AML-193 (cell line): Measurements from ENCODE around the gene PROK2.

ENCODE experiments used
- DNase-seq, 2 experiments: peaks; one replicate each; lab custom pipeline; 2025; lab: John Stamatoyannopoulos, UW

Gene PROK2

DNA sequence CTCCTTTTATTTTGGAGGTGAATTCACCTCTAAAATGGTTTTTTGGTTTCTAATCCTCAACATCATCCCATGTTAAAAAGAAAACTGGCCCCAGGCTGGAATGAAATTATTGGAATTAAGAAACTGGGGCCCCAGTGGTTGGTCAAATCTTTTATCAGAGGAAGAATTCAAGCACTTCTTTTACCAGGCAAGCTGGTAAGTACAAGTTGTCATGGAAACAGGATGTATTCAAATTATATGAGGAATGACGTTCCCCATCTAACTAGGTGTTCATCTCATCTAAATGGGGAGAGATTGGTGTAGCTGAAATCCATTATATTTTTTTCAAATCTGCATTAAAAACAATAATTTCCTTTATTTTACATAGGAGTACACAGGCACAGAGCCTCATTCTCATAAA lies 50.1 kb downstream of the PROK2 start:
- DNase-seq, result no peak

DNA sequence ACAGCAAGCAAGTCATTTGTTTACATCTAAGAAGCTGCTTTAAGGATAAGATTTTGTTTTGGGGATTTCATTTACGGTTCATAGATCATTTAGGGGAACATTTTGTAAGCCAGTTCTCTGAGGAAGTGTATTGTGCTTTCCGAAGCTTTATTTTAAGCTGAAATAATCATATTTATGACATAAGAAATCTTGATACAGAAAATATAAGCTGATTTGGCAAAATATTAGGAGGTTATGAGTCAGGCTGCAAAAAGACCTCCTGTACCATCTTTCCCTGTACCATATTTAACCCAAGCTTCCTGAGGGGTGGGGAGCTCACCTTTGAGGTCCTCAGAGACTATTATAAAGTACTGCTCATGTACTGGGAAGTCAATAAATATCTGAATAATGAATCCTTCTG lies 51.6 kb downstream of the PROK2 start:
- no peak for DNase-seq

DNA sequence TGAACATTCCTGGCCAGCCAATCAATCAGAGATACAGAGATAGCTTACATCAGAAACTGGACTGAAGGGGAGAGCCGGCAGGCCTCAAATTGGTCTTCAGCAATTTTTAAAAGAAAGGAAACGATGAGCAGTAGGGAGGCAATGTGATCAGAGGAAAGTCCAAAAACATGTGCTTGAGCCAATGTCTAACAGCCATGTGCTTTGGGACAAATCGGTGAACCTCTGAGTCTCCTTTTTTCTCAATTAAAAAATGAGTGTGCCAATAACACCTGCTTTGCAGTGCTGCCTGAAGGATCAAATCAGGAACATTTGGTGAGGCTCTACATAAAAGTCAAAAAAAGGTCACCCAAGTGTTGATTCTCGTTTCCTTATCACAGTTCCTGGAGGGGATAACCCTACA lies 52.3 kb downstream of the PROK2 start:
- DNase-seq, result no peak

DNA sequence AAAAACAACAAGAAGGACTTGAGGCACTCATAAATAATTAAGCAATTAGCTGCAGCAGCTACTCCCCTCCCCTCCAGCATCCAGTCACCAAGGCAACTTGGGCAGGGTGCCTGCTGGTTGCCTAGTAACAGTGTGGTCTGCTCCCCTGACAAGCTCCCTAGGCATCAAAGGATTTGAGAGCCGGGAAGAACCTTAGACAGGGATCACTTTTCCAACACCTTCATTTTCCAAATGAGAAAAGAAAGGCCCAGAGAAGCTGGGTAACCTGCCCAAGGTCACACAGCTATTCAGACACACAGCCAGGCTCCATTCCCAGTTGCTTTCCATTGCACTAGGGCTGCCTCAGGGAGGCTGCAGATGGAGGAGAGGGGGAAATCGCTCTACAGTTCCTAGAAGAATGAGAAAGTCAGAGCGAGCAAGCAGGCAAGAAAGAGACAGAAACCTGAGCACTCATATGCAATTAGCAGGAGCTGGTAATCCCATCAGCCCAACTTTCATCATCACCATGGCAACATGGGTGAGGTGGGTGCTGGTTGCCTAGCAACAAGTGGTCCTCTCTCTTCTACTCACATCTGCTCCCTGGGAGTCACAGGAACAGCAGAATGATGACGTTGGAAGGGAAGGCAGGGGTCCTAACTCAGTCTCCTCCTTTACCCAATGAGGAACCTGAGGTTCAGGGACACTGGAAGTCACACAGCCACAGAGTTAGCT lies 56.2 kb downstream of the PROK2 start:
- no peak for DNase-seq

DNA sequence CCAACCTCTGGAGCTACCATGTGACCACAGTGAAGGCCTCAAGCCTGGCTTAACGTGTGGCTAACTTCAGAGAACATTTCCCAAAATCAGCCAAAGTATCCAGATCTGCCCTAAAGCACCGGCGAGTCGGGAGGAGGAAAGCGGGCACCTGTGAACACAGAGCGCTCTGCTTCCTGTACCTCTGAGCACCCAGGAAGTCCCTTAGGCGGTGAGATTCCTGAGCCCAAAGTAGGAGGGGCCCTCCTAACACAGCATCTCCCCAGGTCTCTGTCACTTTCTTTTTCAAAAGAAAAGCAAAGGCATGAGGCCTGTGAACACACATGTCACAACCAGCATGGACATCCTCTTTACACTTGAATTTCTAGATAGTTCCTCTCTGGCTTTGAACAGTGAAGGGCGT lies 58.8 kb downstream of the PROK2 start:
- peak; percentile 33 to 36 for DNase-seq

DNA sequence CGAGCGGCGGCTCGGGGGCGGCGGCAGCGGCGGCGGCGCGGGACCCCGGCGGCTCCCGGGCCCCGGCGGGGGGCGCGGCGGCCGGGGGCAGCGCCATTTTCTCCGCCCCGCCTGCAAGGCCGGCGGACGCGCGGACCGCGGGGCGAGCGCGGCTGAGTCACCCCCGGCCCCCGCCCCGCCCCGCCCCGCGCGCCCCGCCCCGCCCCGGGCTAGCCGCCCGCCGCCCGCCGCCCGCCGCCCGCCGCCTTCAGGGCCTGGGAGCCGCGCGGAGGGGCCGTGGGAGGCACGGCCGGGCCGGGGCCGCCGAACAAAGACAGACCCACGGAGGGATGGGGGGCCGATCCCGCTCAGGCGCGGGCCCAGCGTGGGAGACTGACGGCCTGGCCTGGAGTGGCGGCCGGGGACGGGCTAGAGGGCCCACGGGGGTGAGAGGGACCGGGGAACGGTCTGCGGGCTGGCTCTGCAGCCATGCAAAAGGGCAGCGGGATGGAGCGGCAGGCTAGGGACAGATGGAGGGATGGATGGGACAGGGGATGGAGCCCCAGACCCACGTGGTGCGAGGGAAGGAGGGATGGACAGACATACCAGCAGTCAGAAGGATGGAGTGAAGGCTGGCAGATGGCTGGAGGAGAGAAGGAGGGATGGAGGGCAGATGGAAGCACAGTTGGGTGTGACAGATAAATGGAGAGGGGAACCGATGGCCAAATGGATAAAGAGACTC lies 59.5 kb downstream of the PROK2 start, which contains the start of gene EIF4E3:
Gene EIF4E3 (minus strand): TSS at position 132 of the 721 bp plus-strand sequence. CDS start 35 bp downstream, at position 97.
- DNase-seq, result peak; percentile 24 to 42

DNA sequence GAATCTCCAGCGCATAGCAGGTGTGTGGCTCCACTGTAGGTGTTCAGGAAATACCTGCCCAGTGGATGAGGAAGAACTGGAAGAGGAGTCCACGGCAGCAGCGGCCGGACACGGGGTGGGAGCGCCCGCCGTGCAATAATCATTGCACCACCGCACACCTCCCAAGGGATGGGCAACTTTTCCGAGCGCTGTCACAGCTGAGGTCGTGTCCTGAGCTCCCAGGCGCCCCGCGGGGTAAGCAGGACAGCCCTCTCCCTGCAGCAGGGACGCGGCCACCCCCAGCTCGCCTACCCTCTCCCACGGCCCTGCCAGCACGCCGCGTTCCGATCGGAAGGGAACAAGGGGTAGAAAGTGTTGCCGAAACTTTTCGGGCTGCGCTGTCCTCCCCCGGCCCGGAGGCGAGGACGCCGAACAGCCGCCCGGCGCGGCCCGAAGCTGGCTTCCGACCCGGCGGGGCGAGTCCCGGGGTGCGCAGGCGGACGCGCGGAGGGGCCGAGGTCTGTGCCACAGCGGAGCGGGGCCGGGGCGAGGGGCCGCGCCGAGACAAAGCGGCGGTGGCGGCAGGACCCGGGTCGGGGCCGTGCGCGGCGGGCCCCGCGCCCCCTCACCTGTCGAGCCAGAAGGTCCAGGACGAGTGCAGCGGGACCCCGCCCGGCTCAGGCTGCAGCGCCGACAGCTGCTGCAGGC lies 60.2 kb downstream of the PROK2 start:
- peak in 1 of 2 experiments; percentile 29 for DNase-seq

DNA sequence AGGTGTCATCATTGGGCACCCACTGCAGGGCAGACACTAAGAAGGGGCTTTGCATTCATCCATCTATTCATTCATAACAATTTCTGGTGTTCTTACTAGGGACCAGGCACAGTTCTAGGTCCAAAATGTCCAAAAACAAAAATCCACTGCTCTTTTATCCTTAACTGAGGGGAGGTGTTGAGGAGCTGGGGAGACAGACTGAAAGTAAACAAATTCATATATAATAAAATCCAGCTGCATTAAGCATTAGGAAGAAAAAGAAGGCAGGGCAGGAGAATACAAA lies 60.8 kb downstream of the PROK2 start:
- DNase-seq, result no peak

DNA sequence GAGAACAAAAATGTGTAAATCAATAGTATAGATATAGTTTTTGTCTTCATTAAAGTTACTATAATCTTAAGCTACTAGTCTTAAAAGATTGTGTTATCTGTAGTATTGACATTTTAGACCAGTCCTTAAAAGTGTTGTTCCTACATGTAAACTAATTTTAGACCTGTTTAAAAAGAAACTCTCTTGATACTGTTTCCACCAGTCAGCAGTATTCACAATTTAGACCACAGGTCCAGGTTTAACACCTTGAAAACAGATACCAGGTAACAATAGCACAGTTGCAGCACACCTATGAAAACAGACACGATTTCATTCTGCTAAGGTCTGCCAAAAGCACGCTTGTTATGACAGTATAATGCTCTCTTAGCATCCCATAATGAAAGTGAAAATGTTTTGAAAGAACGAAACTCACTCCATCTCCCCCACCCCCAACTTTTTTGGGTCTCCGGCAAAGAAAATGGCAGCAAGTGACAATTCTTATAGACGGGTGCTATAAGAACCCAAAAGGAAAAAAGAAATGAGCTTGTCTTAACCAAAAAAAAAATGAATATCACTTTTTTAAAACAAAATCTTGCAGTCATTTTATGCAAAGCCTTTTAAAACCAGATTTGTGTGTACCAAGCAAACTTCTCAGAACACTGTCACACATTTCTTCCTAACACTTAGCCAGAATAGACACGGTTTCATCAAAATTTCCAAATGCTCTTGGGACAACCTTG lies 61.3 kb downstream of the PROK2 start:
- peak; percentile 33 to 35 for DNase-seq

DNA sequence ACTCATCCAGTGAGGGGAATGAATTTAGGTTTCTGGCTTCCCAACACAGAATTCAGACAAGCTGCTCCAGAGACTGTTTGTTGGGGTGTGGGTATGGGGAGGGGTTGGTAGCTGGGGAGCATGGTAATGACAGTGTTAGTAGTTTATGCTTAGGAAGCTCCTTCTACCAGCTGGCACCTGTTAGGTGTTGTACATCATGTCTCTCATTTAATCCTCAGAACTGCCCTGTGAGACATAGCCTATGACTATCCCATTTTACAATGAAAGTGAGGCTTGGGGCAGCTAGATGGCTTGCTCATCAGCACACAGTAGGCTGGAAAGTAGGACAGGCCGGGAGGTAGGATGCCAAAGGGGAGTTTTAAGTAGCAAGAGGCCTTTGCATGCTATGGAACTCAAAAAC lies 62.3 kb downstream of the PROK2 start:
- DNase-seq, result no peak
